ENCODE data around the gene KRTAP1-5. TPM values are rescaled to one million over a fixed set of nuclear protein-coding genes. Genes with fewer than 3 reads are reported as not detected.
A peak's percentile ranks its signal among the peaks of the same experiment; 100 is the strongest.
"Not testable (repeated sequence)": the region's sequence is repeated elsewhere in the genome, so short reads cannot be mapped to it uniquely, and the experiment has no call there.

Gene KRTAP1-5
- total and polyA plus RNA-seq, 4 donors, result not detected

DNA sequence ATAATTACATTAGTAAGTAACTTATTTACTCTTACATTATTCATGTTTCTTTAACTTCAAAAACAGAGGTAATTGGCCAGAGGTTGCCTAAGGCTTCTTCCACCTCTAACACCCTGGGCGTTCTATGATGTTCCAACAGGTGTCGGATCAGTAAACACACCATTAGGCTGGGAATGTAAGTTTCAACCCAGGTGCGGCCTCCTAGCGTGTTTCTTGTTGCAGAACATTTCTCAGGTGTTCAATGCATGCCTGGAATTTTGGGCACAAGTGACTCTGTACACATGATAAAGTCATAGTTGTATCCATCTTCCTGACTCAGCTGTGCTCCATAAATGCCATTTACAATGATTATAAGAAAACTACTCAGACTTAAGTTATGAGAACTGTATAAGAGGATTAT, 27.0 kb upstream of the KRTAP1-5 start:
- H3K4me1 ChIP-seq (ENCODE audit: control insufficient read depth in 1 of 2, insufficient read depth in 2 of 2, low read length in 2 of 2), result no peaks in the 10 kb centered on the region
- H3K4me3 ChIP-seq (ENCODE audit: low read length in 2 of 2), result no peak overlapping the region
- WGBS, 2 donors, result 89 to 90% methylated on average over 4 of the region's 4 CpGs
- no peaks in the 10 kb centered on the region for H3K27me3 ChIP-seq (ENCODE audit: control insufficient read depth in 1 of 2, insufficient read depth in 2 of 2, low read length in 1 of 2)
- ATAC-seq (ENCODE audit: low FRiP score) (no peak), DNase-seq (no peak)
- intact Hi-C loops (cut with DNase I), result no loop called here
- no peaks in the 10 kb centered on the region for H3K36me3 ChIP-seq (ENCODE audit: control insufficient read depth in 1 of 2, insufficient read depth in 2 of 2, low read length in 1 of 2)
- H3K9me3 ChIP-seq (ENCODE audit: control insufficient read depth, low read length), result no peaks in the 10 kb centered on the region
- no peak overlapping the region for H3K27ac ChIP-seq (ENCODE audit: low read depth in 1 of 2, low read length in 2 of 2)

DNA sequence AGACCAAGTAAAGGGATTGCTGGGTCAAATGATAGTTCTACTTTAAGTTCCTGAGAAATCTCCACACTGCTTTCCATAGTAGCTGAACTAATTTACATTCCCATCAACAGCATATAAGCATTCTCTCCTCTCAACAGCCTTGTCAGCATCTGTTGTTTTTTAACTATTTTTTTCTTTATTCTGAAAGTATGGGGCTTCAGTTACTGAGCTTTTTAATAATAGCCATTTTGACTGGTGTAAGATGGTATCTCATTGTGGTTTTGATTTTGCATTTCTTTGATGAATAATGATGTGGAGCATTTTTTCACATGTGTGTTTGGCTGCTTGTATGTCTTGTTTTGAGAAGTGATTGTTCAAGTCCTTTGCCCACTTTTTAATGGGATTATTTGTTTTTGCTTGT, 25.6 kb upstream of the KRTAP1-5 start:
- DNase-seq (no peak), ATAC-seq (ENCODE audit: low FRiP score) (no peak)
- Histone ChIP-seq H3K9me3 (ENCODE audit: control insufficient read depth, low read length) (no peaks in the 10 kb centered on the region), H3K4me1 (ENCODE audit: control insufficient read depth in 1 of 2, insufficient read depth in 2 of 2, low read length in 2 of 2) (no peaks in the 10 kb centered on the region), H3K4me3 (ENCODE audit: low read length in 2 of 2) (no peak overlapping the region), H3K27me3 (ENCODE audit: control insufficient read depth in 1 of 2, insufficient read depth in 2 of 2, low read length in 1 of 2) (no peaks in the 10 kb centered on the region), H3K36me3 (ENCODE audit: control insufficient read depth in 1 of 2, insufficient read depth in 2 of 2, low read length in 1 of 2) (no peaks in the 10 kb centered on the region), H3K27ac (ENCODE audit: low read depth in 1 of 2, low read length in 2 of 2) (no peak overlapping the region)
- intact Hi-C loops (cut with DNase I), result no loop called here

DNA sequence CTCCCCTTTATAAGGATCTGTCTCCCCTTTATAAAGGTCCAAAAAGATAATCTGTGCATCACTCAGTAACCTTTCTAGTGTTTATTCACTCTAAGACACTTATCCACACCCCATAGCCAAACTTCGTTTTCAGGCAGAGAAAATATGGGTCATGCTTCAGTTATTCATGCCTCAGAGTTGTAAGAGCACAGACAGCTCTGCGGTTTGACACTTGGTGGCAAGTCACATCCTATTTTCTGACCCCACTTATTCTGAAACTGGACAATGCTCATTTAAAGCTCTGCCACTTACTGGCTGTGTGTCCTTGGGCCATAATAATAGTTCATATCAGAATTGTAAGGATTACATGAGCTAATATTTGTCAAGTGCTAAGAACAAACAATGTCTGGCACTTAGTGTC, 22.1 kb upstream of the KRTAP1-5 start:
- no peaks in the 10 kb centered on the region for H3K4me1 ChIP-seq (ENCODE audit: control insufficient read depth in 1 of 2, insufficient read depth in 2 of 2, low read length in 2 of 2)
- WGBS, 2 donors, result 29 to 35% methylated on average over 2 of the region's 2 CpGs
- DNase-seq (no peak), ATAC-seq (ENCODE audit: low FRiP score) (no peak)
- no peaks in the 10 kb centered on the region for H3K36me3 ChIP-seq (ENCODE audit: control insufficient read depth in 1 of 2, insufficient read depth in 2 of 2, low read length in 1 of 2)
- H3K27ac ChIP-seq (ENCODE audit: low read depth in 1 of 2, low read length in 2 of 2), result no peak overlapping the region
- no peaks in the 10 kb centered on the region for H3K27me3 ChIP-seq (ENCODE audit: control insufficient read depth in 1 of 2, insufficient read depth in 2 of 2, low read length in 1 of 2)
- H3K9me3 ChIP-seq (ENCODE audit: control insufficient read depth, low read length), result no peaks in the 10 kb centered on the region
- intact Hi-C loops (cut with DNase I), result no loop called here
- H3K4me3 ChIP-seq (ENCODE audit: low read length in 2 of 2), result no peak overlapping the region

DNA sequence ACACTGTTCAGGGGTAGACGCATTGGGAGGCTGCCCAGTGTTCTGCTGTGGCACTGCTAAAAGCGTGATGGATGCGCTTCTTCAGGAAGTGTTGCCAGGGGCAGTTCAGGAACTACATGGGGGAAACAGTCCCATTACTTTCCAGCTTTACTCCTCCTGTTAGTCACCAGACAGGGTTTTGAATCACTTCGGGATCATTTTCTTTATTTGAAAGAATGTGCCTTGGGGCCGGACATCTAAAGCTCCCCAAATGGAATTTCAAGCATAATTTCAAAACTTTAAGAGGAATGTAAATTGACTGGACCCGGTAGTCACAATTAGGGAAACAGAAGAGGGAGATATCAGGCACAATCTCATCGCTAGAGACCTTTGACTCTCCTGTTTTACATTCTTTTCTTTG, 21.4 kb upstream of the KRTAP1-5 start:
- H3K4me3 ChIP-seq (ENCODE audit: low read length in 2 of 2), result no peak overlapping the region
- ATAC-seq (ENCODE audit: low FRiP score), result no peak
- WGBS, 2 donors, result 45 to 51% methylated on average over 7 of the region's 7 CpGs
- DNase-seq, result no peak
- no peak overlapping the region for H3K27ac ChIP-seq (ENCODE audit: low read depth in 1 of 2, low read length in 2 of 2)
- no peaks in the 10 kb centered on the region for H3K36me3 ChIP-seq (ENCODE audit: control insufficient read depth in 1 of 2, insufficient read depth in 2 of 2, low read length in 1 of 2)
- intact Hi-C loops (cut with DNase I), result no loop called here
- no peaks in the 10 kb centered on the region for H3K27me3 ChIP-seq (ENCODE audit: control insufficient read depth in 1 of 2, insufficient read depth in 2 of 2, low read length in 1 of 2)
- H3K4me1 ChIP-seq (ENCODE audit: control insufficient read depth in 1 of 2, insufficient read depth in 2 of 2, low read length in 2 of 2), result no peaks in the 10 kb centered on the region
- H3K9me3 ChIP-seq (ENCODE audit: control insufficient read depth, low read length), result no peaks in the 10 kb centered on the region

DNA sequence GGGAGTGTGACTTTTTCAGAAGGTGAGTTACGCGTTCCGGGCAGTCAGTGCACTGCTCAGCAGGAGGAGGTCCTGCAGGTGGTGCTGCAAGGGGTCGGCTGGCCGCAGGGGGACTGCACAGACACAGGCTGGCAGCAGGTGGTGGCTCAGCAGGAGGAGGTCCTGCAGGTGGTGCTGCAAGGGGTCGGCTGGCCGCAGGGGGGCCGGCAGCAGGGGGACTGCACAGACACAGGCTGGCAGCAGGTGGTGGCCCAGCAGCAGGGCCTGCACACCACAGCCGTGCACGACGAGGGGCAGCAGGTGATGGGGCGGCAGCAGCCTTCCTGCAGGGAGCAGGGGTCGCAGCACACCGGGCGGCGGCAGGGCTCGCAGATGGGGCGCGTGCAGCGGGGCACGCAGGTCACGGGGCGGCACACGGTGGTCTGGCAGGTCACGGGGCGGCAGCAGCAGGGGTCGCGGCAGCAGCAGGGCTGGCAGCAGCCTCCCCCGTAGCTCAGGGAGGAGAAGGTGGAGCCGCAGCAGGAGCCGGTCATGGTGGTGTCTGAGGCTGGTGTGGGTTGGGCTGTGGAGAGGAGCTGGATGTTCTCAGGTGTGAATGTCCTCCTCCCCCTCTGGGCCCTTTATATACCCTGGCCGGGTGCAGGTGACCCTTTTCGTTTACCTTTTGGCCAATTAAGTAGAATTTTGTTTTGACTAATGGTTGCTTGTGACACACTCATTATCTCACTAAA, 19.9 kb upstream of the KRTAP1-5 start, which contains the start of gene KRTAP2-1:
Gene KRTAP2-1 (minus strand): TSS at position 582 of the 731 bp plus-strand sequence. CDS start 49 bp downstream, at position 533.
- H3K4me3 ChIP-seq (ENCODE audit: low read length in 2 of 2); H3K9me3 ChIP-seq (ENCODE audit: control insufficient read depth, low read length); H3K27me3 ChIP-seq (ENCODE audit: control insufficient read depth in 1 of 2, insufficient read depth in 2 of 2, low read length in 1 of 2); DNase-seq; H3K27ac ChIP-seq (ENCODE audit: low read depth in 1 of 2, low read length in 2 of 2); H3K4me1 ChIP-seq (ENCODE audit: control insufficient read depth in 1 of 2, insufficient read depth in 2 of 2, low read length in 2 of 2); intact Hi-C loops (cut with DNase I); H3K36me3 ChIP-seq (ENCODE audit: control insufficient read depth in 1 of 2, insufficient read depth in 2 of 2, low read length in 1 of 2): not testable (repeated sequence)
- 44 to 46% methylated on average over 8 to 10 of the region's 33 CpGs for WGBS, 2 donors
- ATAC-seq (ENCODE audit: low FRiP score), result peak; percentile 52

GRCh38 chr17:41042953-41043352, 15.9 kb upstream of the KRTAP1-5 start:
- no peak overlapping the region for H3K27ac ChIP-seq (ENCODE audit: low read depth in 1 of 2, low read length in 2 of 2)
- WGBS, 2 donors, result 96 to 97% methylated on average over 1 of the region's 1 CpG
- DNase-seq (no peak), ATAC-seq (ENCODE audit: low FRiP score) (no peak)
- no peak overlapping the region for H3K4me3 ChIP-seq (ENCODE audit: low read length in 2 of 2)
- H3K4me1 ChIP-seq (ENCODE audit: control insufficient read depth in 1 of 2, insufficient read depth in 2 of 2, low read length in 2 of 2), result no peaks in the 10 kb centered on the region
- no peaks in the 10 kb centered on the region for H3K36me3 ChIP-seq (ENCODE audit: control insufficient read depth in 1 of 2, insufficient read depth in 2 of 2, low read length in 1 of 2)
- intact Hi-C loops (cut with DNase I), result no loop called here
- no peaks in the 10 kb centered on the region for H3K9me3 ChIP-seq (ENCODE audit: control insufficient read depth, low read length)
- no peaks in the 10 kb centered on the region for H3K27me3 ChIP-seq (ENCODE audit: control insufficient read depth in 1 of 2, insufficient read depth in 2 of 2, low read length in 1 of 2)

DNA sequence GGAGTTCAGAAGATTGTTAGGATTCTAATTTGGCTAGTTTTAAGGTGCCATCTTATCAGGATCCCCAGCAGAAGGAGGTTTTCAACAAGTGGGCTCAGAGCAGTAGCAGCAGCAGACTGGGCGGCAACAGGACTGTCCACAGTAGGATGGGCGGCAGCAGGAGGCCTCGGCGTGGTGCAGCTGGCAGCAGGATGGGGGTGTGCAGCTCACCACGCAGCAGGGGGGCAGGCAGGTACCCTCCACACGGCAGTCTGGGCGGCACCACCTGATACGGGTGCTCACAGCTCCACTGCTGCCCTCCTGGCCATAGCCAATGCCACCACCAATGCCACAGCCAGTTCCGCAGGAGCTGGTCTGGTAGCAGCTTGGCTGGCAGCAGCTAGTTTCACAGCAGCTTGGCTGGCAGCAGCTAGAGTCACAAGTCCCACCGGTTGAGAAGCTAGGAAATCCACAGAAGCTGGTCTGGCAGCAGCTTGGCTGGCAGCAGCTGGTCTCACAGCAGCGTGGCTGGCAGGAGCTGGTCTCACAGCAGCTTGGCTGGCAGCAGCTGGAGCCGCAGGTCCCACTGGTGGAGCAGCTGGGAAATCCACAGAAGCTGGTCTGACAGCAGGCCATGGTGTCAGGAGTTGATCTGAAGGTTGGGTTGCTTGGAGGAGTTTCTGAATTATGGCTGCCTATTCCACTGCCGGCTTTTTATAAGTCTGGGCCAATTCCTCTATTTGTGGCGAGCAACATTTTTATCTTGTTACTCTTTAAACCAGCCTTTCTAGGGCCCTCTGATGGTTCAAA, 14.0 kb upstream of the KRTAP1-5 start, which contains the start of gene KRTAP1-1:
Gene KRTAP1-1 (minus strand): TSS at position 668 of the 789 bp plus-strand sequence. CDS start 53 bp downstream, at position 615.
- H3K27ac ChIP-seq (ENCODE audit: low read depth in 1 of 2, low read length in 2 of 2); H3K4me3 ChIP-seq (ENCODE audit: low read length in 2 of 2); H3K36me3 ChIP-seq (ENCODE audit: control insufficient read depth in 1 of 2, insufficient read depth in 2 of 2, low read length in 1 of 2); intact Hi-C loops (cut with DNase I); H3K9me3 ChIP-seq (ENCODE audit: control insufficient read depth, low read length); H3K27me3 ChIP-seq (ENCODE audit: control insufficient read depth in 1 of 2, insufficient read depth in 2 of 2, low read length in 1 of 2); DNase-seq; ATAC-seq (ENCODE audit: low FRiP score); H3K4me1 ChIP-seq (ENCODE audit: control insufficient read depth in 1 of 2, insufficient read depth in 2 of 2, low read length in 2 of 2): not testable (repeated sequence)
- WGBS, 2 donors, result 47 to 54% methylated on average over 11 to 14 of the region's 14 CpGs

DNA sequence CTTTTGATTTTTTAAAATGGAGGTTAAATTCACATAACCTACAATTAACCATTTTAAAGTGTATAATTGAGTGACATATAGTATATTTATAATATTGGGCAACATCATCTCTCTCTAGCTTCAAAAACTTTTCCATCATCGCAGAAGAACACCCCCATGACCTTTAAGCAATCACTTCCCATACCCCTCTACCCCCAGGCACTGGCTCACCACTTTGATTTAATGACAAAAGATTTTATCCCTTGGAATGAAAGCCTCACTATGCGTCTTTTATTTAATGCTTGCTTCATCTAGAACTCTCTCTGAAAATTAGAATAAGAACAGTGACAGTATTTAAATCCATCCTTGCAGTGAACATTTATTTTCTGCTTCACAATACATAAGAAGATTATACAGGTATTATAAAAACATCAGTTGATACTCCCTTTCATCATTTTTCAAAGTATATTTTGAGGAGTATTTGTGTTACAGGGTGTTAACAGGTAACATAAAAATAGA, 10.9 kb upstream of the KRTAP1-5 start:
- Histone ChIP-seq H3K36me3 (ENCODE audit: control insufficient read depth in 1 of 2, insufficient read depth in 2 of 2, low read length in 1 of 2) (no peaks in the 10 kb centered on the region), H3K27me3 (ENCODE audit: control insufficient read depth in 1 of 2, insufficient read depth in 2 of 2, low read length in 1 of 2) (no peaks in the 10 kb centered on the region), H3K4me3 (ENCODE audit: low read length in 2 of 2) (no peak overlapping the region), H3K4me1 (ENCODE audit: control insufficient read depth in 1 of 2, insufficient read depth in 2 of 2, low read length in 2 of 2) (no peaks in the 10 kb centered on the region), H3K9me3 (ENCODE audit: control insufficient read depth, low read length) (no peaks in the 10 kb centered on the region), H3K27ac (ENCODE audit: low read depth in 1 of 2, low read length in 2 of 2) (no peak overlapping the region)
- intact Hi-C loops (cut with DNase I), result no loop called here
- no peak for DNase-seq
- 63 to 68% methylated on average over 2 of the region's 2 CpGs for WGBS, 2 donors
- no peak for ATAC-seq (ENCODE audit: low FRiP score)
